GM18951 (cell line): Measurements from ENCODE around the gene ICOSLG.
"Not testable (repeated sequence)": the region's sequence is repeated elsewhere in the genome, so short reads cannot be mapped to it uniquely, and the experiment has no call there.

Experiments
- POLR2A ChIP-seq: IDR thresholded peaks from 4 replicates; pipeline ENCODE4 v1.6.1; 2011; ENCODE audit warnings: mild to moderate bottlenecking; ENCODE audit not compliant: insufficient read length, insufficient read depth; ENCODE audit errors: extremely low read depth
- in situ Hi-C: fragments of 300-500 bp; cut with MboI; formaldehyde crosslinking; loops from one replicate; pipeline ENCODE4 v1.12.0; 2022; ENCODE audit warnings: low sequenced_read_pairs, mixed read lengths, inconsistent platforms; ENCODE audit not compliant: unreplicated experiment

Gene ICOSLG

DNA sequence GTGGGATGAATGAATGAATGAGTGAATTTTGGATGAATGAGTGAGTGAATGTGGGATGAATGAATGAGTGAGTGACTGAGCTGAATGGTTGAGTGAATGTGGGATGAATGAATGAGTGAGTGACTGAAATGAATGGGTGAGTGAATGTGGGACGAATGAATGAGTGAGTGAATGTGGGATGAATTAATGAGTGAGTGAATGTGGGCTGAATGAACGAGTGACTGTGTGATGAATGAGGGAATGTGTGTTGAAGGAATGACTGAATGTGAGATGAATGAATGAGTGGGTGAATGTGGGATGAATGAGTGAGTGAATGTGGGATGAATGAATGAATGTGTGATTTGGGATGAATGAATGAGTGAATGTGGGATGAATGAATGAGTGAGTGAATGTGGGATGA is 28.8 kb downstream of the ICOSLG start:
- in situ Hi-C loops, result not testable (repeated sequence)

DNA sequence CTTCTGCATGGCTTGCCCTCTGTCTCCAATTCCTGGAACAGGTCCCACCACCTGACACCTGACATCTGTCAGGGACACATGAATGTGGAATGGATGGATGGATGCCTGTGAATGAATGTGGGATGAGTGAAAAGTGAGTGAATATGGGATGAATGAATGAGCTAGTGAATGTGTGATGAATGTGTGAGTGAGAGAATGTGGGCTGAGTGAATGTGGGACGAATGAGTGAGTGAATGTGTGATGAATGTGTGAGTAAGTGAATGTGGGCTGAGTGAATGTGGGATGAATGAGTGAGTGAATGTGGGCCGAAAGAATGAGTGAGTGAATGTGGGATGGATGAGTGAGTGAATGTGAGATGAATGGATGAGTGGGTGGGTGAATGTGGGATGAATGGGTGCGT is 29.2 kb downstream of the ICOSLG start:
- in situ Hi-C loops, result not testable (repeated sequence)

DNA sequence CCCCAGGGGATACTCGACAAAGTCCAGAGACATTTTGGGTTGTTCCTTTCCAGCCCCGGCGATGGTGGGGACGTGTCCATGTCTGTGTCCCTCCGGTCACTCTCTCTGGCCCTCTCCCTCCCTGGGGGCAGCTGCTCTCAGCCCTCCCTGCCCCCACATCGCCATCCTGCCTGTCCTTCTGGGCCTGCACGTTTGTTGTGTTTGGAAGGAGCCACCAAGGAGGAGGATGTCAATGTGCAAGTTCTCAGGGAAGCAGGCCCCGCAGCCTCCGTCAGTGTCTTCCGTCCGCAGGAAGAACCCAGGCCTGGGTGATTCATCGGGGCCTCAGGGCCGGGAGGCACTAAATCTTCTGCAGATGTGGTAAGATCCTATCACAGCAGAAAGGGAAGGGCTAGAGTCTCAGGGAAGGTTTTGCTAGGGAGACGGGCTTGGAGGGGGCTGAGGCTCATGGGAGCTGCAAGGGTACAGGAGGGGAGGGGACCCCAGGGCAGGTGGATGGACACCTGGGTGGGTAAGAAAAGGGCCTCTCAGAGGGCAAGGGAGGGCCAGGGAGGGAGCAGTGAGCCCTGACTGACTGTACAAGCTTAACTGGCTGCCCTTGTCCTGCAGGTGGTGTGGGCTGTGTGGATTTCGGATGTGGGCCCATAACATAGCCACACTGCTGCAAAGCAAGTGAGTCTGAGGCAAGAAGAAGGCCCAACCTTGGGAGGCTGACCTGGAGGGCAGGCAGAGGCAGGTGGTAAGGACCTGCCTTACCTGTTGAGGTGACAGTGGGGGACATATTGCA is 32.7 kb downstream of the ICOSLG start:
- in situ Hi-C loops, result not testable (repeated sequence)

DNA sequence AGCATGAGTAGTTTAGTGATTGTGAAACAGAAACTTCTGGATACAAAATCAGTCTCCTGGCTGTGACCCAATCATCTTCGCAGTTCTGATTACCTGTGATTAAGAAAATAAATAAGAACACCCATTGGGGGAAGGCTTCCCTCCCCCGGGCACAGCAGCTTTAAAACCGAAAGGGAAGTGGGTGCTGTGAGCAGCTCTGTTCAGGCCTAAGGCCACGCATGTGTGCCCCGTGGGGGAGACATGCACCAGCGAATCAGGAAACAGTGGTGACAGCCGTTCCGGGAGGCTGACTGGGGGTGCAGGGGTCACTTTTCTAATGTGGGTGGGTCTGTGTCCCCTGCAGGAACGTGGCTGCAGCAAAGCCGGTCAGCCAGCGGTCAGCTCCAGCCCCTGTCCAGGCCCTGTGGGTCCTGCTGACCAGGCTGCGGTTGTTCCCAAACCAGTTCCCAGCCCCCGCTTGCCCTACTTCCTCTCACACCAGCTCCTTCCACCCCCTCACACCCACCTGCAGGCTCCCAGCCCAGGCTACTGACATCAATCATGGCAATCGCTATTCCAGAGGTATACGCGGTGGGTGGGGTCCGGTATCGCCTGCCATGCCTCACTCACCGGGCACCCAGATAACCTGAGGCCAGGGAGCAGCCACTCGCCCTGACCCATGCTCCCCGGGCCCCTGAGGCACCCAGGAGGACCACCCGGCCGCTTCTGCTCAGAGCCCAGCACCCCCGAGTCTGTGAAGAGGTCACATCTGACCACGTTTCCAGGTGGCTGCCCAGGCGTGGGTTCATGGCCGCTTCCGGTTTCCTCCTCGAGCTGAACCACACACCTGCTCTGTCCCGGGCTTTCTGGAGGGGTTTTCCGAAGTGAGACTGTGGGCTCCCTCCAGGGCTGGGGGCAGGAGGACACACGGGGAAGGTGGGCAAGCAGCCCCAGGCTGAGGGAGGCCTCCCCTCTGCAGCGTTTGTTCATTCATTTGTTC is 33.8 kb downstream of the ICOSLG start:
- in situ Hi-C loops, result not testable (repeated sequence)

DNA sequence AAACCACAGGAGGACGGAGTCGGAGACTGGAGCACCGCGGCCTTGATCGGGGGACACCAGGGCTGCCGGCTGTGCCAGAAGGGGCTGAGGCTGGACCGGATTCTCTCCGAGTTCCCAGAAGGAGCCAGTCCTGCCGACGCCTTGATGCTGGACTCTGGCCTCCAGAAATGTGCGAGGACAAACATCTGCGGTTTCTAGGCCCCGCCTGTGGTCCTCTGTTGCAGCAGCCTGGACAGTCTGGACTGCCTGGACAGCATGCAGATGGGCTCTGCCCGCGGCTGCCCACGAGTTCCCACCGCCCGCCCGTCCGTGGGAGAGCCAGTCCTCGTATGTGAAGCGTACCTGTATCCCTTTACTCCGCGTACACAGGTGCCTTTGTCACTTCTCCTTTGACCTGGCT is 34.6 kb downstream of the ICOSLG start:
- in situ Hi-C loops, result not testable (repeated sequence)

DNA sequence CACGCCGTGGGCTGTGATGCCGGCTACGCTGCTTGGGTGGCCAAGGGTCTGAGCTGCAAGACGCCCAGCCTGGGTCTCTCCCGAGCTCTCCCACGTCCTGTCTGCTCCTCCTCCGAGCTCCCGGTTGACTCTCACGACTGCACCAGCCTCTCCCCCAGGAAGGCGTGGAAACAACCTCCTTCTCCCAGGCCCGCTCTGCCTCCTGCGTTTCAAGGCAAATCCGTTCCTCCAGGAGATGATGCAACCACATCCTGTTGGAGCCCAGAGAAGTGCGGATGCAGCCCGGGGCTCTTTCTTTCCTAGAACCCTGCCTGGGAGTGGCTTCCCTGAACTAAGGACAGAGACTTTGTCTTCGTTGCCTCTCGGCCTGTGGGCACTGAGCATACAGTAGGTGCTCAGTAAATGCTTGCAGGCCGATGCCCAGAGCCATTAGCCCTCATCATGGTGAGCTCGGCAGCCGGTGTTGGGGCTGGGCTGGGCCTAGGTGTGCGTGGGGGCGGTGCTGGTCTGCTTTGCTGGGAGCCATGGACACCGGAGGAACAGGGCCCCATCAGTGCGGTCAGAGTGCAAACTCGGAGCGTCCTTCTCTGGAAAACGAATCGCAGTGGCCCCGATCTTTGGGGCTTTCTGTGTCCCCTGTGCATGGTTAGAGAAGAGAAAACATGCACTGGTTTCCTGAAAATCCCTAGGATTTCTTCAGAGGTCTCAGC is 38.0 kb downstream of the ICOSLG start:
- in situ Hi-C loops, result not testable (repeated sequence)

DNA sequence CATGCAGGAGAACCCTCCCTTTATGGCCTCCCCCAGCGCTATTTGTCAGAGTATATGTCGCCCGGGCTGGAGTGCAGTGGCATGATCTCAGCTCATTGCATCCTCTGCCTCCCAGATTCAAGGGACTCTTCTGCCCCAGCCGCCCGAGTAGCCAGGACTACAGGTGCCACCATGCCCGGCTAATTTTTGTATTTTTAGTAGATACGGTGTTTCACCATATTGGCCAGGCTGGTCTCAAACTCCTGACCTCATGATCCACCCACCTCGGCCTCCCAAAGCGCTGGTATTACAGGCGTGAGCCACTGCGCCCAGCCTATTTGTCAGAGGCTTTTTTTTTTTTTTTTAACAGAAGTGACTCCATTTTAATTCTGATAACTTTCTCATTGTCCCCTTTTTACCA is 40.7 kb downstream of the ICOSLG start:
- in situ Hi-C loops, result not testable (repeated sequence)

DNA sequence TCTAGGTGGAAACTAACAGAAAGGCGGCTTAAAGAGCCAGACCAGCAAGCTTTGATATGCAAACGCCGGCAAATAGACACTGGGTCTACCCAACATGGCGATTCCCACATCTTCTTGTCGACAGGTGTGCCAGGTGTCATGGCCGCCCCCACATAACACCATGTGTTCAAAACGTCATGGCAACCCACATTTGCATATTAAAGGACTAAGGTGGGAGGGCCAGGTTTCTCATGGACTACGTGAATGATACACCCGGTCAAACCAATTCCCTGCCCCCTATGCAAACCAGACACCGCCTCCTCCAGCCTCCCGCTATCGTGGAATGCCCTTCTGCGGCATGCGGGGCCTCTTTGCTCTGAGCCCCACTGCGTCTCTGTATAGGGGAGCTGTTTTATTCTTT is 41.3 kb downstream of the ICOSLG start:
- no peak for TF ChIP-seq POLR2A
- in situ Hi-C loops, result no loop called here

DNA sequence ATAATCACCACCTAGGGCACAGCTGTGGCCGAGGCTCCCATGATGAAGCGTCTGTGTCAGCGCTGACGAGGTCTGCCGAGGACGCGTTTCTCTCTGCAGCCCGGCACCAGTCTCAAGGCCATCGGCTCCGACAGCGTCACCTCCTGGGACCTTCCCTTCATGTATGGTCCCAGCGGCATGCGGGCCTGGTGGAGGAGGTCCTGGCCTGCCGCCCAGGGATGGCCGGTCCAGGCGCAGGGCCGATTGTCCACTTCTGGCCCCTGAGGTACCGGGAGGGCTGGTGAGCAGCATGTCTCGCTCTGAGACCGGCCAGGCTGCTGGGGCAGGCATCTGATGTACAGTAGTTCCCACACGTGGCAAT is 43.6 kb downstream of the ICOSLG start:
- in situ Hi-C loops, result not testable (repeated sequence)

DNA sequence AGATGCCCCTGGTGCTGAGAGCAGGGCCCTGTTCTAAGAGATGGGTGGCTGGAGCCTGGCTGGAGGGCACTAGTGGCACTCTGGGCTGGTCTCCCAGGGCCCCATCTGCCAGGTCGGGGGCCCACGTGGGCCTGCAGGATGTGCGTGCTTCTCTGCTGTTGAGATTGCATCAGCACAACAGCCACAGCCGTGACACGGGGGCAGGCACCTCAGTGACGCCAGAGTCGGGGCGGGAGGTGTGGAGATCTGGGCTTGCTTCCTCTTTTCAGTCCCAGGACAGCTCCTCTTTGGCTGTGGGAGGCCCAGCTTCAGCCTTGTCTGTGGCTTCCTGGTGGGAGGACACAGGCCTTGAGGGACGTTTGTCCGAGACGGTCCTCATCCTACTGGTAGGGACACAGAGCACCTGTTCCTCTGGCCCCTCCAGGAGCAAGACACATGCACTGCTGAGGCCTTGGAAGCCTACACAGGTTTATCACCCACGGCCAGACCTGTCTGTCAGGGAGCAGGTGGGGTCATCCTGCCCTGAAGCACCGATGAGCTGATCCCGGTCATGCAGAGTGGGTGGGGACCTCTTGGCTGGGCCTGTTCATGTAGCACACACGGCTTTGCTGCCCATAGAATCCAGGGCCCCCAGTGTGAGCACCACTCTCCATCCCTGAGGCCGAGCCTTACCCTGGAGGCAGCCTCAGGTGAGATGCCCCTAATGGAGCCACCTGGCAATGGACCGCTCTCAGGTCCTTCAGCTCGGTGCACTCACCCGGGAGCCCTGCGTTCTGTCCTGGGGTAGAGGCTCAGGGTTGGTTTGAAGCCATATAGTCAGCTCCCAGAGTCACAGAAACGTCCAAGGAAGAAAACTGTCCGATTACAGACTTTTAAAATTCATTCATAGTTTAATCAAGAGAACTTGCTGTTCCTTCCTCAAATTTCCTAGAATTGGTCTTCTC is 44.3 kb downstream of the ICOSLG start:
- in situ Hi-C loops, result not testable (repeated sequence)

DNA sequence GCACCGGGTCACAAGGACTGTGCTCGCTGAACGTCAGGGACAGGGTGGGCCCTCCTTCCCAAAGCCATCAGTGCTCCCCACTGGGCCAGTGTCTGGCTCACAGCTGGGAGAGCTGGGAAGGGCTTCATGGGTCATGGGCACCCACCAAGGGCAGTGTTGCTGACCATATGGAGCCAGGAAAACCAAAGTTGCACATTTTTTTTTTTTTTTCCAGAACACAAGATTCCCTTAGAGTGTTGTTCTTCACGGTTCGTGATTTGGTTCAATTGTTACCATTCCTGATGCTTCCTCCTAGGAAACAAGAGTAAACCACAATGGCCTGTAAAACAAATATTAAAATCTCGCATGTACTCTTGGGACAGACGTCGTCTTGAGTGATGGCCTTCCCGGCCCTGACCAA is 45.9 kb downstream of the ICOSLG start:
- in situ Hi-C loops, result not testable (repeated sequence)

DNA sequence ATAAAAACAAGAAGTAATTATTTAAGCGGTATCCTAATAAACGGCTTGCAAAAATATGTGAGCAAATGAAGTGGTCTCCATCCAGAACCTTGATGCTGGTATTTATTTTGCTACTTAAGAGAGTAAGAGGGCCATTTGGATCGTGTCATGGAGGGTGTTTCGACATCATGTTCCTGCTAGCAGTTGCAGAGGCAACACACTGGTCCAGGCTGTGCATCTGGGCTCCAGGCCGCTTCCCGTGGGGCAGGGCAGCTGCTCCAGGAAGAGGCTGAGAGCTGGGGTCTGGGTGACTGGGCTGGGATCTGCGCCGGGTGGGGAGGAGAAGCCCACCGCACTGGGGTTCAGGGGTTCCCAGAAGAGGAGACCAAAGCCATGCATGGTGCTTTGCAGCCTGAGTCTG is 46.3 kb downstream of the ICOSLG start:
- in situ Hi-C loops, result not testable (repeated sequence)

DNA sequence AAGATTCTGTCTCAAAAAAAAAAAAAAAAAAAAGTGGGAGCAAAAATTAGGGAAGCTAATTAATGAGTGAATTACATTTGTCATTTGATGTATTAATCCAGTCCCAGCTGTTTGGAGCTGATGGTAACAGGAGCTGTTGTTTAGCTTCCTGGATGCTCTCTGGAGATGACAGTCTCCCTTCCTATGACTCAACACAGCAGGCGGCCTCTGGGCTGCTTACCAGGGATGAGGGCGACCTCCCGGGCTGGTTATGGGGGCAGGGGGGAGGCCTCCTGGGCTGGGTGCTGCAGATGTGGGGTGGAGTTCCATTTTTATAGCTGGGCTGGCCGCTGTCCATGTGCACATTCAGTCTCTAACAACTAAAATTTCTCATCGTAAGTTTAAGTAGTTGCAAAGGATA is 47.6 kb downstream of the ICOSLG start:
- in situ Hi-C loops, result not testable (repeated sequence)

DNA sequence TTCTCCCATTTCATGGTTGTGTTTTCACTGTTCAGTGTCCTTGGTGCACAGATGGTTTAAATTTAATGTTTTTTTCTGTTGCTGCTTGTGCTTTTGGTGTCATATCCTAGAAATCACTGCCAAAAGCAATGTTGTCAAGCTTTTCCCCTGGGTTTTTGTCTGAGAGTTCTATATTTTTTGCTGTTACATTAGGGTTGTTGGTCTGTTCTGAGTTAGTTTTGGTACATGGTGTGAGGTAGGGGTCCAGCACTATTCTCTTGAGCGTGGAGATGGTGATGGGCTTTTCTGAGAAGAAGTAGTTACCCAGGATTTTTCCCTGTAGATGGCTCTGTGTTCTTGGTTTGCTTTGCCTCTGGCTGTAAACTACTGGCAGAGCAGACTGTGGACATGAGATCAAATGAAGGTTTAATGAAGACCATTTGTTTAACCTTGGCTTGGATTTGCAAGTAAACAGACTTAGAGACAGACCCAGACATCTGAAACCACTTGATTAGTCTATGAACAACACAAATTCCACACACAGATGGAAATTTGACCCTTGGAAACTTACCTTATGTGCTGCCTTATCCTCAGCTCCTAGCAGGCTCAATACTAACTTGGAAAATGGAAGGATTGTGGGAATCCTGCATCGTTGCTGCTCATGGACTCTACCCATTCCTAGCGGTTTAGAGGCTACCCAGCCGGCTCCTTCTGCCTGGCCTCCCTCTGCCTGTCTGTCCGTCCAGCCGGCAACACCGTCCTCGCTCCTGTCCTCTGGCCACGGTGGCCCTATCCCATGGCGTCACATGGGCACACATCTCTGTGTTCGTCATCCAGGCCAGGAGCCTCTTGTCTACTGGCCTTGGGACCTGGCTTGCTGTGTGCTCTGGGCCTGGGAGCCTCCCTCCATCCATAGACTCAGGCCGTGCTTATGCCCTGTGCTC is 50.1 kb downstream of the ICOSLG start:
- in situ Hi-C loops, result not testable (repeated sequence)

DNA sequence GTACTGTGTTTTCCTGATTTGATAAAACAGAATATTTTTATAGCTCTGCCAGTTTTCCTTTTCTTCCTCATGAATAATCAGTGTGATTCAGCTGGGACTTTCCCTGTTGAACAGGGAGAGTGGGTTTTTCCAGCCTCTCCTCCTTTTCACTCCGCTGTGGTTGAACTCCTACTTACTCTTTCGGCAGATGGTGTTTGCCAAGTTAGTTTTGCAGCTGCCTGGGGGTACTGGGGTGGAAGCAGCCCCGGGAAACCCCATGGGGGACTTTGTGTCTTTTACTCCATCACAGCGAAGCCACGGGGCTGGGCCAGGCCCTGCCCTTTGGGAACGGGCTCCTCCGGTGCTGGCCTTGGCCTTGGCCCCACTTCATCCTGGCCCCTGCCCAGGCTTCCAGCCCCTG is 55.9 kb downstream of the ICOSLG start:
- in situ Hi-C loops, result not testable (repeated sequence)

DNA sequence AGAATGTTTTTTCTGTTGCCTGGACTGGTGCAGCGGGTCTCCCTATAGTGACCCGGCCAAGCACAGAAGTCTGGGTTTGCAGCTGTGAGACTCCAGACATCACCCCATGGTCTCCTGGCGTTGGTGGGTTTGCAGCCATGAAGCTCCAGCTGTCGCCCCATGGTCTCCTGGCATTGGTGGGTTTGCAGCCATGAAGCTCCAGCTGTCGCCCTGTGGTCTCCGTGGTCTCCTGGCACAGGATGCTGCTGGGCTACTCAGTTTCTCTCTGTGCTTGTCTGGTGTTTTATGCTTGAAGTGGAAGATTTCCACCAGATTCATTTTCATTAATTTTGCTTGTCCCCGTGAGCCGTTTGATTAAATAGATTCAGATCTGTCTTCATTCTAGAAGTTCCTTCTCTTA is 58.5 kb downstream of the ICOSLG start:
- in situ Hi-C loops, result not testable (repeated sequence)

DNA sequence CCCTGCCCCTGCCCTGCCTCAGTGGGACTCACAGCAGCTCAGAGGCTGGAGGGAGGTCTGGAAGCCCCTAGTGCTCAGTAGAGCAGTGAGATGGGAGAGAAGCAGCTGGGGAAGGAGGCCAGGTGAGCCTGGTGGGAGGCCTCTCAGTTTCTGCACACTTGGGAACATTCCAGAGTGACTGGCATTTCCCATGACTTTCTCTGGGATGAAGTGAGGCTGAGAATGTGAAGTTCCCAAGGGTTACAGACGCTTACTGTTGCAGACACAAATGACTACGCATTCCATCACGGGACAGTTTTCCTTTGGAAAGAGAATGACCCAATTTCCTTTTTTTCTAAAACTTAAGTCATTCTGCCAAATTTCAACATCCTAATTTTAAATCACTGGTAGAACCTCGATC is 59.2 kb downstream of the ICOSLG start:
- in situ Hi-C loops, result not testable (repeated sequence)

DNA sequence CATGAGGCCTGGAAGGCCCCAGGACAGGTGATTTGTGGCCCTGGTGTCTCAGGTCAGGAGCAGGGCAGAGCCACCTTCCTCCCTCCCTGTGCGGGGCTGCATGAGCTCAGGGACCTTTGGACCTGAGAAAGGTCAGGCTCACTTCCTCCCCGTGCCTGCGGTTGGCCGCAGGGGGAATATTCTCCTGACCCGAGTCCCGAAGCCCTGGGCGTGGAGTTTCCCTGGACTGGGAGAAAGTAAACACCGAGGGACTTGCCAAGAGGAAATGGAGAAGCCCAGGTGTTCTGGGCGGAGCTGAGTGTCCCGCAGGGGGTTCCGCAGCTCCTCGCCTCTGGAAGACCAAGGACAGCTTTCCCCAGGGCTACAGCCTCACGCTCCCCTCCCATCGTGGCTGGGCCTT is 64.6 kb downstream of the ICOSLG start:
- in situ Hi-C loops, result not testable (repeated sequence)
